Stimulated activated CD8-positive, alpha-beta memory T cell treated with anti-CD3 and anti-CD28 coated beads, Interleukin-15, amount 100 ng/mL, for 4 hours (primary cell): Measurements from ENCODE around the gene CDK19.
"Not testable (repeated sequence)": the region's sequence is repeated elsewhere in the genome, so short reads cannot be mapped to it uniquely, and the experiment has no call there.

ENCODE experiments used
- DNase-seq, 2 donors: peaks; one replicate each; pipeline ENCODE4 v3.0.0-alpha.2; 2020; ENCODE audit warnings: low read depth in 2 of 2

CDK19 gene

DNA sequence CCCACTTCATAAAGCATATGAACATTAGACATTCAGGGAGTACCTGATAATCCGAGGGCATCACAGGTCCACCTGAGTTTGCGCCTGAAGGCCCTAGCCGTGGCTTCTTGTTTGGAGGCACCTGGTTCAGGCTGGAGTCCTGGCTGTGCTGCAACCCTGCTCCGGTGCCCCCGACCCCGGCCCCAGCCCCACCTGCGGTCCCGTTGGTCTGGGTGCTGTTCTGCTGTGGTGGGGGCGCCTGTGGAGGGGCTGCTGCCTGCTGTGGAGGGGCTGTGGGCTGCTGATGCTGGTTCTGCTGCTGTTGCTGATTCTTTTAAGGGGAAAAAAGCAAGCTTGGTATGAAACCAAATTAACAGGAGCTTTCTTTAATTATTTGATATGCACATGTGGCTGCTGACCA, 194.2 kb downstream of the CDK19 start:
- DNase-seq = no peak

DNA sequence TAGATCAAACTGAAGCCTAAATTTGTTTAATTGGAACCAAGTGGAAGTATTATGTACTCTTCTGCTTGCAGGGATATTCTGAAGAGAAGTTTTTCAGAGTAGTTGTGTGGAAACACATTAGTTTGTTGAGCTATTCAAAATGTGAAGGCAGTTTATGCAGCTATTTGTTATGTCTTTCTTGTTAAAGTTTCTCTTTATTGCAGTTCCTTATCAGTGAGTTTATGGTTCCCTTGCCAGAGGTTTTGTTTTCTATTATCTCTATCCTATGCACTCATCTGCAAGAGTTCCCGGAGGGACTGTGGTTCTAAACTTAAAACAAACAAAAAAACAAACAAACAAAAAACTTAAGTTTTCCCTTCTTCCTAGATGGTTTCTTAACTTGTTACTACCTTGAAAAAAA, 195.2 kb downstream of the CDK19 start:
- no peak for DNase-seq

DNA sequence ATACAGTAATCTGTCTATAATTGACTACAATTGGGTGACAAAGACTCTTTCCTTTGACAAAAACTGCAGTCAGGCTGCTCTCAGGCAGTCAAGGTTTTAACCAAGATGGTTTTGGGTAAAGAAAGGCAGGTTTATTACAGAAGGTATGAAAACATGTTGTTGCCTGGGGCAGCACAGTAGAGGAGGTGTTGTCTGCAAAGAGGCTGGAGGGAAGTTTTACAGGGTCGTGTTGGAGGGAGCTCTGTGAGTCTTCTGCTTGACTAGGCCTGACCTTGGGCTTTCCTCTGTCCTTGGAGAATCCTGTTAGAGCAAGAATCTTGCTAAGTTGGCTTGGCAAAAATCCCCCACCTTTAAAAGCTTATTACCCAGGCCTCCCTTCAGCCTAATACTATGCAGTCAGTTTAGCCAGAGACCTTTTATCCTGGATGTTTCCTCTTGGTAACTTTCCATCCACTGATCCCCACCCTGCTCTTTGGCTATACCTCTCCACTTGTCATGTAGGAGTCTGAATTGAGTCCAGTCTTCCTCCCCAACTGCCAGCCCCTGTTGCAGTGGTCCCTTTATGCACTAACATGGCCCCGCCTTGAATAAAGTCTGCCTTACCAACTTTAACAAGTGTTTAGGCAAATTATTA, 195.9 kb downstream of the CDK19 start:
- no peak for DNase-seq

DNA sequence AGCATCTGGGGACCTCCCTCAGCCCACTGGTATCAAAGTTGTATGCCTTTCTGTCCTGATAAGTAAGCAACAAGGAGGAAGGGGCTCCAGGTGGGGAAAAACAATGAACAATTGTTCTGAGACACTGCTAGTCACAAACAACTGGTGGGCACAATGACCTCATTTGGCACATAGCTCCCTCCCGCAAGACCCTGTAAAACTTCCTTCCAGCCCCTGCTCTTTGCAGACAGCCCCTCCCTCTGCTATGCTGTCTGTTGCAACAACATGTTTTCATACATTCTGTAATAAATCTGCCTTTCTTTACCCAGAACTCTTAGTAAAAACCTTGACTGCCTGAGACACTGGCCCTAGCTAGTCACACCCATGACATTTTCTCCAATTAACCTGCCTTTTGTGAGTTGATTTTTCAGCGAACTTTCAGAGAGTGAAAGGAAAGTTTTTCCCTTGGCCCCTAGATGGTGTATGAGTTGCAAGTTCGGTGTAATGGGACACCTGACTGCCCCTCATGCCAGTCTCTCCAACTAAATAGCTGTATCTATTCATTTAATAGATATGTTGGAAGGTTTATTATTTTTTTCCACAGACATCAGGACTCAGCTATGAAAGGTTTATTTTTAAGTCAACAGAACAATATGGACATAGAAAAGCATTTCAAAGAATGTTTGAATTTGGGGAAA, 196.5 kb downstream of the CDK19 start:
- no peak for DNase-seq

DNA sequence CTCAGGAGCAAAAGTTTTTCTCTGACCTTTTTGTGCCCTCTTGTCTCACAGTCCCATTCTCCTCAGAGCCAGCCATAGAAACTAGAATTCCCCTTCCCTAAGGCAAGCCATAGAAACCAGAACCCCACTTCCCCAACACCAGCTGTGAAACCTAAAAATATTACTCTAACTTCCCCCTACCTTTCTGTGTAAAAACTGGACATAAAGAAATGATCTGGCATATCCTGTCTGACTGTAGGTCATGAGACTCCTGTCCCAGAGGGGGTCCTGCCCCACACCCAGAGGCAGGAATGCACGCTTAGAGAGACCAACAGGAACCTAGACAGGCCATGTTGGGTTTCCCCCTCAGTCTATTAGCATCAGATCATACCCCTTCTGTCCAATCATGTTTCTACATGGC, 198.2 kb downstream of the CDK19 start:
- no peak for DNase-seq

DNA sequence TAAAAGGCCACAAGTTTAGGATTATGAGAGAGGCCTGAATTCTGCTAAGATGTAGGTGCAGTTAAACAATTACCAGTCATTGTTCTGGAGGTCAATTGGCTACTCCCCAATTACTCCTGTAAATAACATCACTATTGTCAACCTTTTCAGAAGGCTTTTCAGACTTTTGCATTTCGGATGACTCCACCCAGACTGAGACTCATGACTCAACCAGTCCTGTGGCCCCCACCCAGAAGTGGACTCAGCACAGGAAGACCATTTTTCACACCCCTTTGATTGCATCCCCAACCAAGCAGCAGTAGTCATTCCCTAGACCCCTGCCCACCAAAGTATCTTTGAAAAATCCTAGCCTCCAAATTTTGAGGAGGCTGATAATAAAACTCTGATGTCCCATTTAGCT, 199.5 kb downstream of the CDK19 start:
- no peak for DNase-seq

DNA sequence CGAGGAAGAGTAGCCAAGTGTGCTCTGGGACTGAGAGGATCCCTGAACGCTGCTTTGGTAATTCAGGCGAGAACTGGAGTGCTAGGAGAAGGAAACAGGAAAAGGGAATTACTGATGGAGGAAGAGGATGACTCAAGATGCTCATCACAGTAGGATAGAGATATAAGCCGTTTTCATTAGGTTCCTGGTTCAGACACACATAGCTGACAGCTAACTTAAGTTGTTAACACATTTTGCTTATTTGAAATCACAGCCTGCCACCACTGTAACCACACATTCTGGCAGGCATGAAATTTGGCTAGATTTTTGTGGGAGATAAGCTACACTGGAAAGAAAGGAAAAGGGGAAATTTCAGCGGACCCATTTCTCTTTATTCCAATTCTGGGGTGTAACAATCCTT, 200.7 kb downstream of the CDK19 start:
- DNase-seq = no peak

DNA sequence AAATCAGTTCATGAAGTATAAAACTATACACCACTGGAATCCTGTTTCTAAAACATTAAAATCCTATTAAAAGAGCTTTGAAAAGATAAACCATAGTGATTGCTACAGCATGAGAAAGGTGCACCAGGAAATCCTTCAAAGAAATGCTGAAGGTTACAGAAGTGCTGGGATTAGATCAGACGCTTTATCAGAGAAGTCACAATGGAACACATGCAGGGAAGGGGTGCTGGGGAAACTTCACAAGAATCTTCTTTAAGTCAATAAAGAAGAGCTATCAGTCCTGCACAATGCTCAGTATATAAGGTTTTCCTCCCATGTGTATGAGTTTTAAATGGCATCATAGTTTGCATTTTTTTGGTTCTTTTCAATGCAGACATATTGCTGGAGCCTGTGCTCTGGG, 201.2 kb downstream of the CDK19 start:
- no peak for DNase-seq

DNA sequence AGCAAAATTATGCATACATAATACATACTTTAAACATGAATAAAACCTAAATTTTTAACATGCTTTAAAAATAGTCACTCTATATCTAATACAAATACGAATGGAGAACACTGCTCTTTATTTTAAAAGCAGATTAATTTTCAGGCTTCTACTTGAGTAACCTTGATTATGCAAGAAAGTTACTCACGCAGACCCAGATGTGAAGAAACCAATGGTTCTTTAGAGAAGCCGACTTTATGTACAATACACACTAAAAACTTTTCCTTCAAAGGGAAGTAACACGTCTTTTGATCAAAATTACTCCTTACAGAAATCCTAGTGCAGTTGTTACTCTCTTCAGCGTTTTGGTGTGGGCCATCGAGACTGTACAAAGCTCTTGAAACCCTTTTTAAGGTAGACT, 201.9 kb downstream of the CDK19 start:
- no peak for DNase-seq

DNA sequence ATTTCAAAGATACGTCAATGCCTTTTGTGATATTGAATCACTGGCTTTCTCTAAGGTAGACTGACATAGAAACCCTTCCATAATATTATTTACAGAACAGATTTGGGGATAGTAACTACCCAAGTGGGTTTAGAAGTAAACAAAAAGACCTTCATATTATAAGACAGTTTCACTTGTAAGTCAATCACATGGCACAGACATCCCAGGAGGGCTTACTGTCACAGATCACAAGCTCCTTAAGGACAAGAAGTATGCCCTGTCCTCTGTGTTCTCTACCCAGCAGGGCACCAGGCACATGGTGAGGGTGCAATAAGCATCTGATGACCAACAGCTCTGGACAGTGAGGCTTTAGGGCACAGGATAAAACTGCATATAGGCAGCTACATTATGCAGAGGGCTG, 203.0 kb downstream of the CDK19 start:
- DNase-seq = no peak

DNA sequence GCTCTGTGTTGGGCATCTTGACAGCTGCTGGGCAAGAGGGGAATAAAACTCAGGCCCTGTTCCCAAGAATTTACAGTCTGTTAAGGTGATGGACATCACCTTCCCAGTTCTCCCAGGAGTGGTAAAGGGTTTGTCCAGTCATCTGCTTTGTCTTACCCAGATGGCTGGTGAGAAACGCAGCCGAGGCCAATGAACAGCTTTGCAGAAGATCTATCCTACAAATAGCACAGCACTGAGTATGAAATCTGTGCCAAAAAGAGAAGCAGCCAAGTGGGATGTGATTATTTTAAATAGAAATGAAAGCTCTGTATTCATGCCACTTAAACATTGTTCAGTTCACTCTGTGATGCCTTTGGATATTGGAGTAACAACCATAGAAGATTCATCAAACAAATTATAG, 206.2 kb downstream of the CDK19 start:
- no peak for DNase-seq

DNA sequence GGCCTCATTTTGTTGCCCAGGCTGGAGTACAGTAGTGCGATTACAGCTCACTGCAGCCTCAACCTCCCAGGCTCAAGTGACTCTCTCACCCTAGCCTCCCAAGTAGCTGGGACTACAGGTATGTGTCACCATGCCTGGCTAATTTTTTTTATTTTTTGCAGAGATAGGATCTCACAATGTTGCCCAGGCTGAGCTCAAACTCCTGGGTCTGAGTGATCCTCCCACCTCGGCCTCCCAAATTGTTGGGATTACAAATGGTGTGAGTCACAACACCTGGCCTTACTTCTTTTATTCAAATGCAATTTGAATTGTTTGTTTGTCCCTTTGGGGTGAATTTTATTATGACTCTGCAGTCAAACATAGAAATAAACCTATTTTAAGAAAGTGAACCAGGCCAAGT, 207.1 kb downstream of the CDK19 start:
- no peak for DNase-seq

DNA sequence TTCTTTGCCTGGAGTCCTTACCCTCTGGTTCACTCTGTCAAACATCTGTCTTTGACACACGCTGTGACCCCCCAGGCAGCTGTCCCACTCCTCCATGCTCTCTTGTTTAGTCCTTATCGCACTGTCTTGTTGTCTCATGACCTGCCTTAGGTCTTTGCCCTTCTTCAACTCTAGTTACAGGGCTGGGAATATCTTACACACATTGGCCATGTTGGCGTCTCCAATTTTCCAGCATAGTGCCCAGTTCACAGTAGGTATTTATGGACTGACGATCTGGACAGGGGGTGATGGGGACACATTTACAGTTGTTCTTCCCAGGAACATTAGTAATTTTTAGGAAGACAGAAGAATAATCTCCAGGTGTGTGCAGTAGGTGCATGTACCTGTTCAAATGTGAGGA, 209.1 kb downstream of the CDK19 start:
- no peak for DNase-seq

DNA sequence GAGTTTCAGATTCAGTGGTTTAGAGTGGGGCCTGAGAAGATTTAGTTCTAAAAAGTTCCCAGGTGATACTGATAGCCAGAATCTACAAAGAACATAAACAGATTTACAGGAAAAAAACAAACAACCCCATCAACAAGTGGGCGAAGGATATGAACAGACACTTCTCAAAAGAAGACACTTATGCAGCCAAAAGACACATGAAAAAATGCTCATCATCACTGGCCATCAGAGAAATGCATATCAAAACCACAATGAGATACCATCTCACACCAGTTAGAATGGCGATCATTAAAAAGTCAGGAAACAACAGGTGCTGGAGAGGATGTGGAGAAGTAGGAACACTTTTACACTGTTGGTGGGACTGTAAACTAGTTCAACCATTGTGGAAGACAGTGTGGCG, 214.6 kb downstream of the CDK19 start:
- DNase-seq = not testable (repeated sequence)

DNA sequence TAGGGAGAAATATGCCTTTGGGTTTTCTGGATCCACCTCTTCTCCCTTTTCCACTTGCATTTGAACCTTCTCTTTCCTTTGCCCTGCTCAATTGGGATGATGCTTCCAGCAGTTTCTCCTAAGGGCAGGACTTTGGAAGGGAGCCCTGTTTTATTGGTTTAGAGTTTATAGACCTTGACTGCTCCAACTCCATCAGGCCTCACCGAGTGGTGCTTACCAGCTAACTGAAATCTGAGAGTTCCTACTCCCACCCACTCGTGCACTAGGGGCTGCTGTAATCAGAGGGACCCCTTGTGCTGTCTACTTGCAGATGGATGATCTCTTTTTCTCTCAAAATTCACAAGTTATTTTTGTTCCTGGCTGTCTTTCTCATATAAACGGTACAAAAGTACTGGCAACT, 217.5 kb downstream of the CDK19 start:
- no peak for DNase-seq

DNA sequence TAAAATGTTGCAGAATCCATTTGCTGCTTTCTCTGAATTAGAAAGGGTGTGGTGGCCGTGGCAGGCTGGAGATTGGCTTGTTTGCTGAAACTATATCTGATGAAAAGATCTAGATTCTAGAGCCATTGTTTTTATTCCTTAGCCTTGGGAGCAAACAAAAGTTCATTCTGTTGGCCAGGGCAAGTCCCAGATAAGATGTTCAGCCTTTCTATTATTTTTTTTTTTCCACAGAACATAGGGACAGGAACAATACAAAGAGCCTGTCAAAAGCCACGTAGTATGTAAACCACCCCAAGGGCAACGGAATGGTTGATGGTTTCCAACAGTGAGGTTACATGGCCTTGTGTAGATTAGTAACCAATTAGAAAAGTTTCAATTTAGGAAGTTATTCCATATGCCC, 218.9 kb downstream of the CDK19 start:
- no peak for DNase-seq

DNA sequence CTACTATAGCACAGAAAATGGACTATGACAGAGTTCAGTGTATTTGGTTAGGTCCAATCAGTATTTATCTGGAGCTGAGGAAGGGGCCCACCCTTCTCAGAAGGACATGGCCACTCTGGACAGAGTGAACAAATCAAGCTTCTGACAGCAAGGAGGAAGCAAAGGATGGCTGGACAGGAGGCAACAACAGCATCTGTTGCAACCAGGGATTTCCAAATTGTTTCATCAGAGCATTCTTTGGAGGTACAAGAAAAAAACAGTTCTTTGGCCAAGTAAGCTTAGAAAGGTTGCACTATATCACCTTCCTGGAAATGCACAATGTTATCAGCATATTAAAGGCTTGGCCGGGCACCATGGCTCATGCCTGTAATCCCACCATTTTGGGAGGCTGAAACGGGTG, 220.2 kb downstream of the CDK19 start:
- DNase-seq = no peak

DNA sequence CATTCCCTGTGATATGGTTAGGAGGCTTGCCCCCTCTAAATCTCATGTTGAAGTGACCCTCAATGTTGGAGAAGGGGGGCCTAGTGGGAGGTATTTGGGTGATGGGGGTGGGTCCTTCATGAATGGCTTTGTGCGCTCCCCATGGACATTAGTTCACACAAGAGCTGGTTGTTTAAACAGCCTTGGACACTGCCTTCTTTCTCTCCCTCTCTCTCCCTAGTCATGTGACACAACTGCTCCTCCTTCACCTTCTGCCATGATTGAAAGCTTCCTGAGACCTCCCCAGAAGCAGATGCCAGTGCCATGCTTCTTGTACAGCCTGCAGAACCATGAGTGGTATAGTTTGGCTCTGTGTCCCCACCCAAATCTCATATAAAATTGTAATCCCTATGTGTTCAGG, 221.6 kb downstream of the CDK19 start:
- DNase-seq = no peak

DNA sequence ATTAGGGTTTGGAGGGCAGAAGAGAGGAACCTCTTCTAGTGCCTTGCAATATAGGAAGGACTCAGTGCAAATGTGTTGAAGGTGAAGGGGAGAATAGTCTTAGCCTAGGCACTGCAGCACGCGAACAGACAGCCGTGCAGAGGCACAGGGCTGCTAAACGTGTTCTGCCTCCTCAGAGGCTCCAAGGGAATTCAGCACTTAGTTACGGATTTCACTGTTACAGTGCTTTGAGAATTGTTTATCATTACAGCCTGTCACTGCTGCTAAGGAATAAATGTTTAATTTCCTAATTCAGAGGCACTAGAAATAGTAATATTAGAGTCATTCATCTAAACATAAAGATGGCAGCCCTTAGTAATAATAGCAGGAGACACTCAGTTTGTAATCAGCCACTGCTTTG, 222.5 kb downstream of the CDK19 start:
- DNase-seq = no peak

DNA sequence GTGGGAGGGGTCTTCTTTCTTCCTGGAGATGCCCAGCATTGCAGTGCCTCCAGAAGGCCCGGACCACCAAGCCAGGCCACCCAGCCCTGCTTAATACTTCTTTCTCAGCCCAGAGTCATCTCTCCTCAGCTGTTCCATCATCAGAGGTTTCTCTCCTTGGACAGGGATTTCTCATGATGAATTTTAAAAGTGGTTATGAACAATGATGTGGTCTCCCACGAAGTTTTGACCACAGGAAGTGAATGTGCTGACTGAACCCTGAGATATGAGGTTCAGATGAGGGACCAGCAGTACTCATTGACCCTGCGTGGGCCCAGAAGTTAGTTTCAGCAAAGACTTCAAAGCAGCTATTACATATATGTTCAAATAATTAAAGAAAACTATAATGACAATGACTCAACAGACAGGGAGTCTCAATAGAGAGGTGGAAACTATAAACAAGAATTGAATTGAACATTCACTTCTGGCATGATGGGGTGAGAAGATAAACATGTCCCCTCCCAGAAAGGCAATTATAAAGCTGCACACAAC, 224.4 kb downstream of the CDK19 start:
- DNase-seq = no peak

DNA sequence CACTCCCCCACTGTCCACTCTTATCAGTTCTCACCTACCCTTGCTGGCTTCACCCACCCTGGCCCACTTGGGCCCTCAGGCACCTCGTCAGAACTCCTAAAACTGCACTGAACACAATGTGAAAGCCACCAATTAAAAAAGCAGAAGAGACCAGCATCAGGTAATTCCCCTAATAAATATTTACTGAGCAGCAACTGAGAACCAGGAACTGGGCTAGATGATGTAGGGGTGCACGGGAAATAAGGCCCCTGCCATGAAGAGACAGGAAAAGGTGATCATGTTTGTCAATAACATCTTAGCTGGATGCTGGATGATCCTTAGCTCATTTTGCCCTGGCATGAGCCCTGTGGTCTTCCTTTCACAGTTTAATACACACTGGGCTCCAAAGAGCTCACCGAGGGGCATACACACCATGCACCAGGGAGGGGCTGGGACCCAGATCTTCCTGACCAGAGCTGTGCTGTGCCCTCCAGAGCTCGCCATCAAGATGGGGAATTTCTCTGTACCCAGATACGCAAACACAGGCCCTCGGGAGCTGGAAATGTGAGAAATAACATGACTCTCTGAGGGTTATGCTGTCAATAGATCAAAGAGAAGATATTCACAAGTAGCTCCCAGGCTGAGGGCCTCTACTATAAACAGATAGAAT, 225.3 kb downstream of the CDK19 start:
- DNase-seq = no peak

DNA sequence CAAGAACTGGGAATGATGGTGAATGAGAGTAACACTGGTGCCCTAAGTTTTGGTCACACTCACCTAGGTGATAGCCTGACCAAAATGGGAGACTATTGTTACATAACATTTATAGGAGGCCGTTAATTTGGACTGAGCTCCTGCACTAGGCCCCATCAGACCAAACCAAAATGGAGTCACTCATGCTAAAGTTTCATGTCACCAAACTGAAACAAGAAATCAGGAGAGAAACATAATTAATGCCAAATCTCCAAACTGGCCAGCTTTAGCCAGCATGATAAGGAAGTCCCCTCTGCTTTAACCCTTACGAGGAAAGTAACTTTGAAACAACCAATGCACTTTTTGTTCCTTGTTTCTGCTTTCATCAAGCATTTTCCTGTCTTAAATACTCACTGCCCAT, 227.9 kb downstream of the CDK19 start:
- no peak for DNase-seq

DNA sequence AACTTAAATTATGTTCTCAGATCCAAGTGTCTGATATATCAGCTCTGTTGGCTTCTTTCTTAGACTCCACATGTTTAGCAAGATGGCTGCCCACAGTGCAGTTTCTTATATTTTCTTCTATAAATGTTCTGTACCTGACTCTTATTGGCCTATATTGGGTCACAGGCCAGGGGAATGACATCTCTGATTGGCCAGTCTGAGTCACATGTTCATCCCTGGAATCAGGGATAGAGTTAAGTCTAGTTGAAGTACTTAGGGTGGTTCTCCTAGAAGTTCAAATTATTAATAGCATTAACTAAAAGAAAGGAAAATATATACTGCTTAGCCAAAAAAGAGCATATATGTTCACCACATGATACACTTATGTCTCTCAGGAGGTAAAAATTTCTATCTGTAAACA, 233.6 kb downstream of the CDK19 start:
- DNase-seq = no peak
